Ascending aorta (tissue), 2 donors: ENCODE results near the gene UNC5B. TPM values are rescaled to one million over a fixed set of nuclear protein-coding genes. Genes with fewer than 3 reads are reported as not detected.

Experiments used
- DNase-seq, 2 donors: peaks; one replicate each; pipeline ENCODE4 v3.0.0-alpha.2; 2019; ENCODE audit warnings: low spot score in 2 of 2
- H3K27ac ChIP-seq, 2 donors: fragments of 200-600 bp; sonication (generic); one replicate each; pipeline ENCODE4 v1.5.1; 2016 to 2017; ENCODE audit warnings: mild to moderate bottlenecking in 1 of 2
- H3K27me3 ChIP-seq: fragments of 200-600 bp; sonication (generic); one replicate; pipeline ENCODE4 v1.5.1; 2017
- H3K36me3 ChIP-seq, 2 donors: fragments of 200-600 bp; sonication (generic); one replicate each; pipeline ENCODE4 v1.5.1; 2016
- H3K4me1 ChIP-seq, 2 donors: fragments of 200-600 bp; sonication (generic); one replicate each; pipeline ENCODE4 v1.5.1; 2016 to 2017; ENCODE audit warnings: mild to moderate bottlenecking in 1 of 2
- H3K4me3 ChIP-seq, 2 donors: fragments of 200-600 bp; sonication (generic); one replicate each; pipeline ENCODE4 v1.5.1; 2016 to 2017; ENCODE audit warnings: mild to moderate bottlenecking in 1 of 2
- H3K9me3 ChIP-seq, 2 donors: fragments of 200-600 bp; sonication (generic); one replicate each; pipeline ENCODE4 v1.5.1; 2016
- intact Hi-C: fragments of 100-400 bp; cut with DNase I; formaldehyde crosslinking; loops from one replicate; pipeline ENCODE4 v1.15.1; 2023
- total RNA-seq: library from RNA; depleted of rRNA; stranded (reverse); fragments of >200 nt; gene quantifications from one replicate; pipeline ENCODE4 v1.1.0, GENCODE V29; 2016
- TF ChIP-seq, protein P1 (sequence below), 3 experiments: fragments of 200-600 bp in 2 of 3; fragments of 450-650 bp in 1 of 3; sonication (generic) in 2 of 3; IDR thresholded peaks; one replicate each; pipeline ENCODE4 v1.5.1; 2016 to 2019; ENCODE audit warnings: antibody characterized with exemption in 3 of 3, mild to moderate bottlenecking in 1 of 3, moderate library complexity in 1 of 3

UNC5B gene
- total RNA-seq, 1 donor from 2014 or later: 42.4 TPM

DNA sequence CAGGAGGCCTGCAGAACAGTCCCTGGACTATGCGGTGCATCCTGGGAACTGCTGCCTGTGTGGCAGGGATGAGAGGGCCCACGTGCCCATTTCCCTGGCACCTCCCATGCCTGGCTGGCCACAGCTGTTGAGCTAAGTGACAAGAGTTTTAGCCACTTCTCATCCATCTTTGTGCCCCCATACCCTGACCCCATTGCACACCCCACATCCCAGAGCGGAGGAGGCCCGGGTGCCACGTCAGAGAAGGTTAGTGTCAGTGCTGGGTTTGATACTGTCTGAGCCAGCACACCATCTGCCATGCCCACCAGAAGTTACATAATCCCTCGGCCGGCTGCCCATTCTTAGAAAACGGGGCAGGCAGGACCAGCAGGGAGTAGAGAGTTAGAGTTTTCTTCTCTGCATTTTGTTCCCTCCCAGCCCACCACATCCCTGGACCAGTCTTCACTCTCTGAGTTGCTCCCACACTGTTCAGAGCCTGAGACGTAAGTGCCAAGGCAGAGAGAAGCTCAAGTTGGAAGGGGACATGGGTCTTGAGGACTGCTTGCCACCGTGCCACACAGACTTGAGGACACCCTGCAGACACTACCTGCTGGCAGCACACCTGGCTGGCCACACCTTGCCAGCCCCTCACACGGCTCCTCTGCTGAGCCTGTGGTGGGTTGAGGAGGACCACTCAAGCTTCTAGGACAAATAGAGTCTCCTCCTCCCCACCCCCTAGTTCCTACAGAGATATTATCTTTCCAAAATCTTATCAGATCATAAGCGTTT is 13.1 kb downstream of the UNC5B start:
- intact Hi-C loops: no loop called here
- no peak for DNase-seq
- Histone ChIP-seq H3K27ac (no peak overlapping the region), H3K4me3 (no peak overlapping the region), H3K9me3 (no peaks in the 10 kb centered on the region), H3K36me3 (no peaks in the 10 kb centered on the region), H3K27me3 (no peaks in the 10 kb centered on the region), H3K4me1 (no peaks in the 10 kb centered on the region)
- TF ChIP-seq, protein P1, sequence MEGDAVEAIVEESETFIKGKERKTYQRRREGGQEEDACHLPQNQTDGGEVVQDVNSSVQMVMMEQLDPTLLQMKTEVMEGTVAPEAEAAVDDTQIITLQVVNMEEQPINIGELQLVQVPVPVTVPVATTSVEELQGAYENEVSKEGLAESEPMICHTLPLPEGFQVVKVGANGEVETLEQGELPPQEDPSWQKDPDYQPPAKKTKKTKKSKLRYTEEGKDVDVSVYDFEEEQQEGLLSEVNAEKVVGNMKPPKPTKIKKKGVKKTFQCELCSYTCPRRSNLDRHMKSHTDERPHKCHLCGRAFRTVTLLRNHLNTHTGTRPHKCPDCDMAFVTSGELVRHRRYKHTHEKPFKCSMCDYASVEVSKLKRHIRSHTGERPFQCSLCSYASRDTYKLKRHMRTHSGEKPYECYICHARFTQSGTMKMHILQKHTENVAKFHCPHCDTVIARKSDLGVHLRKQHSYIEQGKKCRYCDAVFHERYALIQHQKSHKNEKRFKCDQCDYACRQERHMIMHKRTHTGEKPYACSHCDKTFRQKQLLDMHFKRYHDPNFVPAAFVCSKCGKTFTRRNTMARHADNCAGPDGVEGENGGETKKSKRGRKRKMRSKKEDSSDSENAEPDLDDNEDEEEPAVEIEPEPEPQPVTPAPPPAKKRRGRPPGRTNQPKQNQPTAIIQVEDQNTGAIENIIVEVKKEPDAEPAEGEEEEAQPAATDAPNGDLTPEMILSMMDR (IDR thresholded peaks at IDR 0.05): no peak

DNA sequence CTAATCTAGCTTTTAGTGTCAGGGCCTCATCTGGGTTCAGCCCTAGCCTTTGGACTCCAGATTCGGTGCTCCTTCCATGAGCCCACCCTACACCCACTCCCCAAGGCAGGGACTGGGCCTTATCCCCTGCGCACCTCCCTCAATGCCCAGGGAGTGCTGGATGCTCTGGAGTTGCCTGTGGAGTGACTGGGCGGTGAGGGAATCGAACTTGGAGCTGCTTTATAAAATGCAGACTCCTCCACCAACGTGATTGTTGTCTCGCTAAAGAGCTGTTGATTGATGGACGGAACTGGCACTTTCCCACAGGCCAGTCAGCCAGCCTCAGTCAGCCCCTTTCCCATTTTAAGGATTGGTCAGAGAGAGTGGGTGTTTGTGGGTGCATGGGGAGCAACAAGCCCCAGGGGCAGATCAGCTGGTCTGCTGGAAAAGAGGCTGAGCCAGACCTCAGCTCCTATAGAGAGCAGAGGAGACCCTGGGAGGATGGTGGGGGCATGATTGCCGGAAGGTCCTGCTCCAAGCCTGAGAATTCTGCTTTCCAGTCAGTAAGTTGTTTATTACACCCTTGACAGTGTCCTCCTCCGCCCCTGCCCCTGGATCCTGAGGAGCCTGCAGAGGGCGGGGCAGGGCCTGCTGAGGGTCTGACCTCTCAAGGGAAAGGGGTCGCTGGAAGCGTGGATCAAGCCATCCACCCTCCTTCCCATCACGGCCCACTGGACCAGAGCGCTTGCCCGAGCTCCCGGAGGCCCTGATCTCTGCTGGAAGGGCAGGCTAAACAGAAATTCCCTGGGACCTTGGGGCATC is 16.7 kb downstream of the UNC5B start:
- Histone ChIP-seq H3K36me3 (no peaks in the 10 kb centered on the region), H3K9me3 (no peaks in the 10 kb centered on the region), H3K4me3 (no peak overlapping the region), H3K27me3 (no peaks in the 10 kb centered on the region), H3K27ac (no peak overlapping the region), H3K4me1 (peaks cover 4 to 15% of the 10 kb centered on the region in 2 donors)
- TF ChIP-seq, protein P1 (IDR thresholded peaks at IDR 0.05): no peak
- DNase-seq: no peak
- intact Hi-C loops: no loop called here

DNA sequence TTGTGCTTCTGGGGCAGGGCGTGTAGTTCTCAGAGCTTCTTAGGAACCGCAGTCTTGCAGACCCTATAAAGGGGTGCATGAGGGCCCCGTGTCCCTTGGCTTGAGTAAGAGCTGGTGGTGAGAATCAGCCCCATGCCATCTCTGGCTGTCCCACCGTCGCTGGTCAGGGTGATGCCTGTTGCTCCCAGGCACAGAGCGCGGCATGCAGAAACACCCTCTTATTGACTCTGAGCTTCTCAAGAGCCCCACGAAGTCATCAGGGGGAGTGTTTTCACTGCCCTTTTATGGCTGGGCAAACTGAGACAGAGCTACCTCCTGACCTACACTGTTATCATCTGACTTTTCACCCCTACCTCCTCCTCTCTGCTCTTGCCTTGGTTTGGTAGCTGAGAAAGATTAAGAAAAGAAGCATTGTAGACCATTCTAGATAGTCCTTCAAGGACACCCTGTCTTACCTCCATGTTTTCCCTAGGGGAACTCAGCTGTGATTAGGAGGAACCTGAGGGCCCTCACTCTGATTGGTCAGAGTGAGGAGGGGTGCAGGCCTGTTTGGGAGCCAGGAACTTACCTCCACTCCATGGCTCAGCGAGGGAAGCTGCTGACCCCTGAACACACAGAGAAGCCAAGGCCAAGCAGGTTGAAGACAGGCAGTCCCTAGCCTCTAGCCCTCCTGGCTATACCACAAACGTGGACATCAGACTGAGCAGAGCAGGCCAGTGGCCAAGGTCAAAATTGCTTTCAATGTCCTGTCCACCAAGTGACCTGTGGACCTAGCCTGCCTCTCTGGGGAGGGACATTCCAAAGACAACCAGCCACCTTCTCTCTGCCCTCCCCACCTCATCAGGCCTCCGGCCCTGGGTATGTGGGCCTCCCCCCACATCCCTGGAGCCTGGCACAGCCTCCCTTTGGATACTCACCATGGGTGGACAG is 17.6 kb downstream of the UNC5B start:
- Histone ChIP-seq H3K9me3 (no peaks in the 10 kb centered on the region), H3K4me1 (peaks cover 4 to 24% of the 10 kb centered on the region in 2 donors), H3K36me3 (no peaks in the 10 kb centered on the region), H3K27me3 (no peaks in the 10 kb centered on the region), H3K4me3 (no peak overlapping the region), H3K27ac (no peak overlapping the region)
- intact Hi-C loops: loop anchor here (5.0 kb wide), 1 partner anchor 37 kb away; no protein-coding TSS in a partner anchor
- TF ChIP-seq, protein P1 (IDR thresholded peaks at IDR 0.05): no peak
- no peak for DNase-seq

DNA sequence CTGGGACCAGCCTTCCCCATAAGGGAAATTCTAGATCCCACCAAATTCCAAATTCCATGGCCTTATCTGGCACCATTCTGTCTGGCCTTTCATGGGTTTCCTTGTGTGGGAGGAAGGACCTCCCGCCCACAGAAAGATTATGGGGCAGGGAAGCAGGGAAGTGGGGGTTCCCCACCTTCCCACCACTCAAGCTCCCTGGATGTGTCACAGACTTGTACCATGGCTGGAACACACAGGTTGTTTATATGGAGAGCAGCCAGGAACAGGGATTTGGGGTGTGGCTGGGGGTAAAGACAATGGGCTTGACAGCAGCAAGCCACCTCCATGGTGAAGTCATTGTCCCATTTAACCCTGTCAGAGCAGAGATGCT is 18.3 kb downstream of the UNC5B start:
- TF ChIP-seq, protein P1 (IDR thresholded peaks at IDR 0.05): no peak

DNA sequence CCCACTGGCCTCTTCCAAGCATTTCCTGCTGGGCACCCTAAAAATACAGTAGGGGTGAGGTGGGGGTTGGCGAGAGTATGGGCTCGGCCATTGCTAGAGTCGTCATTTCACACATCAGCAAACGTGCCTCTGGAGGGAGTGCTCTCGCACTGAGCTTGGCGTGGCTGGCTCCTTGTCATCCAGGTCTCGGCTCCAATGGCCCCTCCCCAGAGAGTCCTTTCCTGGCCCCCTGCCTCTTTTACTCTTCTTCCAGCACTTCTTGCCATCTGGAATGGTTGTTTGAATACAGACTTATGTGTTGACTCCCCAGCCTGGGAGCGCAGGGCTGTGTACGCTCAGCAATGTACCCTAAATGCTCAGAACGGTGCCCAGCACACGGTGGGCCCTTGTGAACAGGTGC is 18.8 kb downstream of the UNC5B start:
- H3K27ac ChIP-seq: no peak overlapping the region
- H3K4me3 ChIP-seq: no peak overlapping the region
- no peaks in the 10 kb centered on the region for H3K9me3 ChIP-seq
- peaks cover 8 to 36% of the 10 kb centered on the region in 2 donors for H3K4me1 ChIP-seq
- H3K27me3 ChIP-seq: no peaks in the 10 kb centered on the region
- TF ChIP-seq, protein P1 (IDR thresholded peaks at IDR 0.05): no peak
- H3K36me3 ChIP-seq: no peaks in the 10 kb centered on the region
- intact Hi-C loops: loop anchor here (5.0 kb wide), 1 partner anchor 36 kb away; no protein-coding TSS in a partner anchor
- DNase-seq: no peak

More for the DNA sequence above, 18.3 kb downstream of the UNC5B start:
- Histone ChIP-seq H3K27ac (no peak overlapping the region), H3K4me1 (peaks cover 8 to 31% of the 10 kb centered on the region in 2 donors), H3K9me3 (no peaks in the 10 kb centered on the region), H3K4me3 (no peak overlapping the region), H3K36me3 (no peaks in the 10 kb centered on the region), H3K27me3 (no peaks in the 10 kb centered on the region)
- DNase-seq: no peak
- intact Hi-C loops: loop anchor here (5.0 kb wide), 1 partner anchor 37 kb away; no protein-coding TSS in a partner anchor
